Uterus (tissue), 2 donors: ENCODE data around the gene DOCK1.

Source experiments
- POLR2A ChIP-seq, 2 donors: fragments of 450-650 bp; IDR thresholded peaks; one replicate each; pipeline ENCODE4 v1.6.1; 2016; ENCODE audit warnings: antibody characterized with exemption in 2 of 2, mild to moderate bottlenecking in 1 of 2, moderate library complexity in 1 of 2
- TF ChIP-seq, protein P1 (sequence below), 4 experiments: fragments of 200-600 bp in 2 of 4; fragments of 450-650 bp in 2 of 4; sonication (generic) in 2 of 4; IDR thresholded peaks; one replicate each; pipeline ENCODE4 v1.5.1; 2016 to 2019; ENCODE audit warnings: antibody characterized with exemption in 4 of 4, mild to moderate bottlenecking in 2 of 4, moderate library complexity in 1 of 4

DNA sequence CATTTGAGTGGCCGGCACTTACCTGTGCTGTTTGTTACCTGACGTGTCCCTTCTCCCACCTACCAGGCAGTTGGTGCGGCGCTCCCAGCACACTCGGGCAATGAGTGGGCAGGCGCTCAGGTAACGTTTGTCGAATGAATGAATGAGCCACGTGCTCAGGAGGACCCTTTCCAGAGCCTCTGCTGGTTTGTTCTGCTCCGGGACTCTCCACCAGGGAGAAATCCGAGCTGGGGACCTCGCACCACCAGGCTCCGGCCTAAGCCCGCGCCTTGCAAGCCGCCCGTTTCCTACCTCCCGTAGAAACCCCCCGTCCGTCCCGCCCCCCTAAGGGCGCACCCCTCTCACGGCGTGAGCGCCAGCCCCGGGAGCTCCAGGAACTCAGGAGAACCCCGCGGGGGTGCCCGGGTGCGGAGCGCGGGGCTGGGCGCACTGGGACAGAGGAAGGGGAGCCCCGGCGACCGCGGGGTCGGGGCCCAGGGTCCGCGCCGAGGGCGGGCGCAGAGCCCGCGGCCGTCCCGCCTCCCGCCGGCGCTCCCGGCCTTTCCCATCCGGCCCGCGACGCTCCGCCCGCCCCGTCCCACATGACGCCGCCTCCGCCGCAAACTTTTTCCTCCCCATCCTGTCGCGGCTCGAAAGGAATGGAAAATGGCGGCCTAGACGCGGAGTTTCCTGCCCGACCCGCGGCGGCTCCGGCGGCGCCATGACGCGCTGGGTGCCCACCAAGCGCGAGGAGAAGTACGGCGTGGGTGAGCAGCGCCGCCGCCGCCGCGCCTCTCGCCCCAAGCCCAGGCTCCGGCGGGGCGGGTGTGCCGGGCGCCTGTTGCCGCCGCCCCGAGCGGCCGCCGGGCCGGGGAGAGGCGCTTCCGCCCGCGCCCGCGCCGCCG is at the start of gene DOCK1:
- TF ChIP-seq, protein P1, sequence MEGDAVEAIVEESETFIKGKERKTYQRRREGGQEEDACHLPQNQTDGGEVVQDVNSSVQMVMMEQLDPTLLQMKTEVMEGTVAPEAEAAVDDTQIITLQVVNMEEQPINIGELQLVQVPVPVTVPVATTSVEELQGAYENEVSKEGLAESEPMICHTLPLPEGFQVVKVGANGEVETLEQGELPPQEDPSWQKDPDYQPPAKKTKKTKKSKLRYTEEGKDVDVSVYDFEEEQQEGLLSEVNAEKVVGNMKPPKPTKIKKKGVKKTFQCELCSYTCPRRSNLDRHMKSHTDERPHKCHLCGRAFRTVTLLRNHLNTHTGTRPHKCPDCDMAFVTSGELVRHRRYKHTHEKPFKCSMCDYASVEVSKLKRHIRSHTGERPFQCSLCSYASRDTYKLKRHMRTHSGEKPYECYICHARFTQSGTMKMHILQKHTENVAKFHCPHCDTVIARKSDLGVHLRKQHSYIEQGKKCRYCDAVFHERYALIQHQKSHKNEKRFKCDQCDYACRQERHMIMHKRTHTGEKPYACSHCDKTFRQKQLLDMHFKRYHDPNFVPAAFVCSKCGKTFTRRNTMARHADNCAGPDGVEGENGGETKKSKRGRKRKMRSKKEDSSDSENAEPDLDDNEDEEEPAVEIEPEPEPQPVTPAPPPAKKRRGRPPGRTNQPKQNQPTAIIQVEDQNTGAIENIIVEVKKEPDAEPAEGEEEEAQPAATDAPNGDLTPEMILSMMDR (IDR thresholded peaks at IDR 0.05) = no peak
- peak in 1 of 2 donors; percentile 42 for TF ChIP-seq POLR2A (IDR thresholded peaks at IDR 0.05)
